NCI-H2196 (cell line): ENCODE measurements around the gene DHFR2.
"Not testable (repeated sequence)": the region's sequence is repeated elsewhere in the genome, so short reads cannot be mapped to it uniquely, and the experiment has no call there.

ENCODE experiments used
- DNase-seq: peaks from one replicate; lab custom pipeline; 2025; ENCODE audit not compliant: unreplicated experiment; lab: John Stamatoyannopoulos, UW

DHFR2 gene

DNA sequence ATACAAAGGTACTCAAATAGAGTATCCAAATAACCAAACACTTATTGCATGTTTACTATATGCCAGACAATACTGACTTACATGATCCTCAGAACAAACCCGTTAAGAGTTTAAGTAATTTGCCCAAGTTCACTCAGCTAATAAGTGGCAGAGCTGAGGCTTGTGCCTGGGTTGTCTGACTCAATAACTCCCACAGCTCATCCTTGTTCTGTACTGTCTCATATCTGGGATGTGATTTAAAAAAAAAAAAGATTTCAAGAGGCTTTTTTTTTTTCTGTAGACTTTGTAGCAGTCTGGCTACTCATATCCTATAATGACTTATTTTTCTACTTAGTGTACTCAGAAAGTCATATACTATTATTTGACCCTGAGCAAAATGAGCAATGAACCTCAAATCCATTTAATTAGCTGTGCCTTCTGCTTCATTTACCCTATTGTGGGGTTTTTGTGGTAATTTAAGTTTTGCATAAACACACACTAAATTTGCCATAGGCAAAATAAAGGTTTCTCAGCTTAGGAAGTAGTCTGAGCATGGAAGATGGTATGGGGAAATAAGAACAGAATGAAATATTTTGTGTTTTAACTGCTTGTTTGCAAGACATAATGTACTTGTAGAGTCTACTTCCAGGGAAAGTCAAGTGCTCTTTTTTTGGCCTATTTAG lies 3.2 kb upstream of the DHFR2 start:
- no peak for DNase-seq

GRCh38 chr3:94065122-94065521 lies 2.4 kb upstream of the DHFR2 start:
- no peak for DNase-seq

GRCh38 chr3:94064243-94064860 lies 1.6 kb upstream of the DHFR2 start:
- DNase-seq = no peak

DNA sequence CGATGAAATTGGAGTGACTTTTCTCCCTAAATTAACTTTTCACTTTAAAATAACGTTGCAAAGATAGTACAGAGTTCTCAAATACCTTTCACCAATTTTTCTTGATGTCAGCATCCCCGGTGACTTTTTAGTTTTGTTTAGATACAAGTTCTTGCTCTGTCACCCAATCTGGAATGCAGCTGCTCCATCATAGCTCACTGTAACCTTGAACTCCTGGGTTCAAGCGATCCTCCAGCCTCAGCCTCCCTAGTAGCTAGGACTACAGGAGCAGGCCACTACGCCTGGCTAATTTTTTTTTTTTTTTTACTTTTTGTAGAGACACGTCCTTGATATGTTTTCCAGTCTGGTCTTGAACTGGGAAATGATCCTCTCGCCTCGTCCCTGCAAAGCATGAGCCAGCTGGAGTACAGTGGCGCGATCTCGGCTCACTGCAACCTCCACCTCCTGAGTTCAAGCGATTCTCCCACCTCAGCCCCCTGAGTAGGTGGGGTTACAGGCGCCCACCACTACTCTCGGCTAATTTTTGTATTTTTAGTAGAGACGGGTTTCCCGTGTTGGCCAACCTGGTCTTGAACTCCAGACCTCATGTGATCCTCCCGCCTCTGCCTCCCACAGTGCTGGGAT lies 892 bp upstream of the DHFR2 start:
- DNase-seq = no peak

GRCh38 chr3:94061297-94061696 lies 1.4 kb downstream of the DHFR2 start:
- DNase-seq = no peak

DNA sequence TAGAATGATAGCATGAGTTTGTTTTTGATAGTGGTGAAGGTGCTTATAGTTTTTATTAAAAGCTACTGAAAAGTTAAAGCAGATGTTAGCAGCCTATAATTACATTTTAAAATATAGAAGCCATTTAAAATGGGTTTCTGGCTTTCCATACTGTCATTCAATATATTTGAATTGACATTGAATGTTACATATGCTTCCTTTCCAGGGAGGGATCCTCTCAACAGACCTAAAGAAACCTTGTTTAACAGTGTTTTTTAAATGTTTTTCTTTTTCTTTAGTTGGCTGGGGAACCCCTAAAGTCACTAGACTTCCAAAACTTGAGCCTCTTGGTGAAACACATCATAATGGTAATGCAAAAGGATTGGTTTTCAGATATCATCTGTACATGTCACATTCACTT lies 12.2 kb downstream of the DHFR2 start:
- no peak for DNase-seq

- no peak for DNase-seq
Observed at GRCh38 chr3:94049267-94049666, 13.4 kb downstream of the DHFR2 start.

GRCh38 chr3:94046533-94046932 lies 16.2 kb downstream of the DHFR2 start:
- no peak for DNase-seq

GRCh38 chr3:94044100-94044936 lies 18.4 kb downstream of the DHFR2 start:
- DNase-seq = not testable (repeated sequence)

DNA sequence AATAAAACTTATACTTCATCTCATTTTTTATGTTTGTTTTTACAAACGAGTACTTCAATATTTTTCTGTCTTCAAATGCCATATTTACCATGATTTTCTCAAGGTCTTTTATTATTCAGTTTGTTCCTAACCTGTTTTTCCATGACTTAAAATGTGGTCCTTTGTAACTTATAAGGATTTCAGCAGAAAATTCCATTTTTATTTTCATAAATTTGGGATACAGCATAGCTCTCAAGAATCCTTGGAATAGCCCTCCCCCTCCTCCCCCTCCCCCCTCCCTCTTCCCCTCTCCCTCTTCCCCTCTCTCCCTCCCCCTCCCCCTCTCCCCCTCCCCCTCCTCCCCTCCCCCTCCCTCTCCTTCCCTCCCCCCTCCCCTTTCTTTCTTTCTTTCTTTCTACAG lies 19.4 kb downstream of the DHFR2 start:
- no peak for DNase-seq

DNA sequence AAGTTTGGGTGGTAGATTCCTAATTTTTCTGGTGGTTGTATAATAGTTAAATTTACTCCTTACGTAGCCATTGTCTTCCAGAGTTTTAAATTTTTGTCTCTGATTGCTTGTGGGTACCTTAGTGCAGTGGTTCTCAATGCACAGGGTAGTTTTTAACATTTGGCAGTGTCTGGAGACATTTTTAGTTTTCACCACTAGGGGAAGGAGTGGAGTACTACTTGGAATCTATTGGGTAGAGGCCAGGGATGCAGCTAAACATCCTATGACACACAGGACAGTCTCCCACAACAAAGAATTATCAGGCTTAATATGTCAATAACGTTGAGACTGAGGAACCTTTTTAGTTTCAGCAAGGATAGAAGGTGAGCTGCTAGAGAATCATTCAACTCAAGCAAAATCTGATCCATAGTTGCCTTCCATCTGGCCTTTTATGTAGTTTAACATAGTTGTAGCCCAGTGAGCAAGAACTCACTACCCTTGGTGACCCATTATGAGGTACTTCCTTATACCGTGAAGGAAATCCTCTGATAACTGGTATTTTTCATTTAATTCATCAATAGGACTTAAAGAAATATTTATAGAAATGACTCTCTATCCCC lies 25.7 kb downstream of the DHFR2 start:
- peak; percentile 23 for DNase-seq

DNA sequence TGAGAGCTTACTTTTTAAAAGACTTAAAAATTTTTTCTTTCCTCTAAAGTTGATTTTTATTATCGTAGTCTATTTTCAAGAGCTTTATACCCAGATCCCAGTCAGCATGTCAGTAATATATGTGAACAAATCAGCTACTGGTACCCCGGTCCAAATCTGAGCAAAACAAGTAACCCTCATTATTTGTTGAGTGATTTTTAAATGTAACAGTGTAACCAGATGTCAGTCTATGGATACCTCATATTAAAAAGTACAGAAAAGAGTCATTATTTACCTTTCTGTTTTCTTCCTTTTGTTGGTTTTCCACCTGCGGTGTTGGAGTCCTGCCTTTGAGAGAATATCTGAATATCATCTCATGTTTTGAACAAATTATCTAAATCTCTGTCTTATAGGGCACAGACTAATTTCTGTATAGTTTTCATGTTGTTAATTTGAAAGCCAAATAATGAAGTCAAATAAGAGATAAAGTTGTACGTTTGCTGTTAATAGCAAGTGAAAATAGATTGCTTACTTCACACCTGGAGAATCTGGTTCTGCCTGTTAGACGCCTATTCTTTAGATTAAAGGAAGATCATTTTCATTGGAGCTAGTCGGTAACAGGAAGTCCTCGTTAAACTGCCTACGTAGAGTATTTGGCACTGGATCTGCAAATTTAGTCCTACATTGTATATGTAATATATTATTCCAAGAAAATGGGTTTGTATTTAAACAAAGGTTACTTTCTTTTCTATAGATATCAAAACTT lies 34.5 kb downstream of the DHFR2 start, which contains the start of gene STX19:
STX19 (minus strand) TSS at position 505 of the 745 bp plus-strand sequence. CDS start 13,328 bp downstream, outside the sequence.
- peak; percentile 88 for DNase-seq

- DNase-seq = no peak
Observed at GRCh38 chr3:94026623-94027022, 36.1 kb downstream of the DHFR2 start.

- no peak for DNase-seq
Observed at GRCh38 chr3:94024385-94024784, 38.3 kb downstream of the DHFR2 start.

- no peak for DNase-seq
Observed at GRCh38 chr3:94020293-94020692, 42.4 kb downstream of the DHFR2 start.

GRCh38 chr3:94019659-94020058 lies 43.1 kb downstream of the DHFR2 start:
- no peak for DNase-seq

DNA sequence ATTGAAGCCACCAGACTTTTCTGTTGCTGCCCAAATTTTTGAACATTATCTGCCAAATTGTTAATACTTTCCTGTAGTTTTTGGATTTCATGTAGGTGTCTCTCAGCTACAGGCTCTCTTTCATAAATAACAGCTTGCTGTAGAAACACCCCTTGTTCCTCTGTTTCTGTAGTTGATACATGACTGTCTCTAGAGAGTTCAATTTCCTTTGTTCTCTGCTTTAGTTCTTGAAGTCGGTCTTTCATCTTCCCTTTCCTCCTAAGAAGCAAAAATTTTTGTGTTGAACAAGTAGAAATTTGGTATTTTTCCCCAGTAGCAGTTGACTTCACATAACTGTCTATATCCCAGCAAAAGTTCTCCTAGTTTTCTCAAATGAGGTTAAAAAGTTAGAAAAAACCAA lies 47.7 kb downstream of the DHFR2 start:
- DNase-seq = no peak

DNA sequence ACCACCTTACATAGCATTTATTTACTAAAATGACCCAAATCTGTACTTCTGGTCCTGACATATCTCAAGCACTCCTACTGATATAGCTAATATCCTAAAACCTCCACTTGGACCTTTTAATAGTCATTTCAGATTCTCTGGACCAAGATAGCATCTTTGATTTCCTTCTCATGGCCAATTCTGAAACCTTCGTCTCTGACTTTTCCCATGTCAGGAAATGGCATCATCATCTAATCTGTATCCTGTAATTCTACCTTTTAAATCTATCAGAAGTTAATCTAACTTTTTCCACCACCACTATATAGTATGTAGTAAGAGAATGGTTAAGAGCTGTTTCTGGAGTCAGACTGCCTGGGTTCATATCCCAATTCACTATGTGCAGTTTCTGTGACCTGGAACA lies 50.5 kb downstream of the DHFR2 start:
- DNase-seq = no peak

- no peak for DNase-seq
Observed at GRCh38 chr3:94011233-94011711, 51.4 kb downstream of the DHFR2 start.

DNA sequence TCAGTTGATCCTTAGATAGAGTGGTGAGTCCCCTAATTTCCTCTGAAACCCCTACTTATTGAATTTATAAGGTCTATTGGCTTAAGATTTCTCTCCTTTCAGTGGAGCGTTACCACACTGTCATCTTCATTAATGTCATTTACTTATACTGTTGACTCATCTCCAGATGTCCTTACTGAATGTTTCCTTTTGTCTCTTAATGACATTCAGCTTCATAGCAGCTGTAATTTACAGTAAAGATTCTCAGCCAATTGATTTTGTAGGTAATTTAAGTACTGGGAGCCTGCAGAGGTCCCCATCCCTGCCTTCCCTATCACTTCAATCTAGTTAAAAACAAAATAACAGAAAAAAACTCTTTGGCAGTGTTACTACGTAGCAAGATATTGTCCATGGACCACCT lies 53.1 kb downstream of the DHFR2 start:
- no peak for DNase-seq
